ENCODE results near the gene MRTFA. TPM values are rescaled to one million over a fixed set of nuclear protein-coding genes. Genes with fewer than 3 reads are reported as not detected.

MRTFA gene
- total and polyA plus RNA-seq, 2 of the 13 experiments (the other 11 are each of a cell fraction or from before 2014, with no cell fraction given), result 2.4 to 8.2 TPM

- no peak for TF ChIP-seq ZBTB37 (CRISPR knock-in tag; IDR thresholded peaks at IDR 0.05)
- TF ChIP-seq YEATS4 (CRISPR knock-in tag; IDR thresholded peaks at IDR 0.05; ENCODE audit: borderline replicate concordance), result peak; percentile 29; the same call in 1 of the 2 replicates
- 0 out of 2 replicates have a peak, but pooled peaks have one; percentile 64 for TF ChIP-seq ZXDC (CRISPR knock-in tag; IDR thresholded peaks at IDR 0.05)
- TF ChIP-seq ATF3 (CRISPR knock-in tag; IDR thresholded peaks at IDR 0.05), result no peak
- no peak for TF ChIP-seq ATAD3A (CRISPR knock-in tag; IDR thresholded peaks at IDR 0.05)
- no peak for TF ChIP-seq KIAA2018 (CRISPR knock-in tag; IDR thresholded peaks at IDR 0.05; ENCODE audit: borderline replicate concordance)
- TF ChIP-seq PRDM4 (CRISPR knock-in tag; IDR thresholded peaks at IDR 0.05; ENCODE audit: borderline replicate concordance), result no peak
- no peak for TF ChIP-seq SOX13 (IDR thresholded peaks at IDR 0.05)
- TF ChIP-seq SOX13 (CRISPR knock-in tag; conservative IDR thresholded peaks at IDR 0.05 in 1 of 2, IDR thresholded peaks at IDR 0.05 in 1 of 2), result 0 out of 4 replicates have a peak, but pooled peaks of 1 of the 2 experiments have one; percentile 14
- no peak for TF ChIP-seq ZFP62 (CRISPR knock-in tag; IDR thresholded peaks at IDR 0.05)
- 0 out of 2 replicates have a peak, but pooled peaks have one; percentile 15 for TF ChIP-seq MIER2 (CRISPR knock-in tag; IDR thresholded peaks at IDR 0.05)
These were observed 15.3 kb upstream of the MRTFA start (continued) for GRCh38 chr22:40651563-40652501.

All from HepG2 (cell line).